ENCODE results near the gene LSM14A. TPM values are rescaled to one million over a fixed set of nuclear protein-coding genes. Genes with fewer than 3 reads are reported as not detected.

The LSM14A gene
- total and polyA plus RNA-seq, 2 of the 13 experiments (the other 11 are each of a cell fraction or from before 2014, with no cell fraction given): 77.0 to 83.6 TPM

GRCh38 chr19:34172661-34173192 lies 423 bp downstream of the LSM14A start (continued):
- no peak for TF ChIP-seq ZNF678 (CRISPR knock-in tag; IDR thresholded peaks at IDR 0.05)
- 0 out of 2 replicates have a peak, but pooled peaks have one; percentile 0 for TF ChIP-seq ZBTB34 (CRISPR knock-in tag; IDR thresholded peaks at IDR 0.05)
- no peak for TF ChIP-seq RORA (CRISPR knock-in tag; IDR thresholded peaks at IDR 0.05)
- no peak for TF ChIP-seq ELK4 (CRISPR knock-in tag; IDR thresholded peaks at IDR 0.05; ENCODE audit: borderline replicate concordance)
- no peak for TF ChIP-seq NKX3-1 (CRISPR knock-in tag; IDR thresholded peaks at IDR 0.05)
- no peak for TF ChIP-seq RFX3 (CRISPR knock-in tag; IDR thresholded peaks at IDR 0.05)
- TF ChIP-seq NBN (conservative IDR thresholded peaks at IDR 0.05): no peak
- TF ChIP-seq ZBTB20 (CRISPR knock-in tag; IDR thresholded peaks at IDR 0.05; ENCODE audit: borderline replicate concordance, low read depth): no peak
- TF ChIP-seq GTF2F1 (IDR thresholded peaks at IDR 0.05; ENCODE audit: low read length): no peak
- TF ChIP-seq TFAP4 (IDR thresholded peaks at IDR 0.05; ENCODE audit: borderline replicate concordance, low read depth): no peak
- TF ChIP-seq ZBTB42 (CRISPR knock-in tag; IDR thresholded peaks at IDR 0.05): no peak
- no peak; the same call in 1 of the 2 replicates for TF ChIP-seq ATF3 (CRISPR knock-in tag; IDR thresholded peaks at IDR 0.05)
- TF ChIP-seq HNRNPK (IDR thresholded peaks at IDR 0.05; ENCODE audit: low read depth, low read length, poor library complexity, severe bottlenecking): no peak
- no peak for TF ChIP-seq FOSL2 (CRISPR knock-in tag; IDR thresholded peaks at IDR 0.05)
- no peak for TF ChIP-seq HNF1B (CRISPR knock-in tag; IDR thresholded peaks at IDR 0.05)
- no peak for TF ChIP-seq ZSCAN30 (CRISPR knock-in tag; IDR thresholded peaks at IDR 0.05)
- 0 out of 2 replicates have a peak, but pooled peaks have one; percentile 23 for TF ChIP-seq ZNF136 (CRISPR knock-in tag; IDR thresholded peaks at IDR 0.05; ENCODE audit: low read depth)
- TF ChIP-seq ZFY (CRISPR knock-in tag; IDR thresholded peaks at IDR 0.05): peak; percentile 11; the same call in 1 of the 2 replicates
- no peak for TF ChIP-seq FOXK1 (CRISPR knock-in tag; IDR thresholded peaks at IDR 0.05; ENCODE audit: borderline replicate concordance, low read depth)
- no peak for TF ChIP-seq FOXK2 (IDR thresholded peaks at IDR 0.05)
- TF ChIP-seq GMEB2 (CRISPR knock-in tag; IDR thresholded peaks at IDR 0.05; ENCODE audit: low read depth): no peak
- no peak for TF ChIP-seq ZNF276 (CRISPR knock-in tag; IDR thresholded peaks at IDR 0.05; ENCODE audit: low read depth)
- no peak for TF ChIP-seq POGZ (CRISPR knock-in tag; IDR thresholded peaks at IDR 0.05)
